Head of caudate nucleus (tissue), 42 donors: ENCODE measurements around the gene HAO2.
"Not testable (repeated sequence)": the region's sequence is repeated elsewhere in the genome, so short reads cannot be mapped to it uniquely, and the experiment has no call there.

Experiments used
- DNase-seq, 42 donors: peaks; one replicate each; pipeline versions ENCODE4 v3.0.0 to v3.0.0-alpha.2; 2020 to 2021; ENCODE audit warnings: mixed read lengths in 7 of 42
- intact Hi-C: fragments of 100-400 bp; cut with DNase I; formaldehyde crosslinking; loops from one replicate; pipeline ENCODE4 v1.15.0; 2022

The HAO2 gene

GRCh38 chr1:119374208-119374874 is 5.8 kb downstream of the HAO2 start:
- no peak for DNase-seq
- intact Hi-C loops = no loop called here

DNA sequence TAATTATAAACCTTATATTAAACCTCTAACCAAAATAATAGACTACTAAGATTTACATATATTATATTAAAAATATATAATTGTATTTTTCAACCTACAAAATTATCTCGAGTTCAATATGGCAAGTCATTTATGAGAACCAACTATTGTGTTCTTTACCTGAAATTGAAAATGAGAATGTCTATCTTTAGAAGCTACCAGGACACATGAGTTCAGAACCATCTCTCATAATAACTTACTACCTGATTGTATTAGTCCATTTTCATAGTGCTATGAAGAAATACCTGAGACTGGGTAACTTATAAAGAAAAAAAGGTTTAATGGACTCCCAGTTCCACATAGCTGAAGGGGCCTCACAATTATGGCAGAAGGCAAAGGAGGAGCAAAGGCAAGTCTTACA is 6.8 kb downstream of the HAO2 start:
- intact Hi-C loops = no loop called here
- no peak for DNase-seq

DNA sequence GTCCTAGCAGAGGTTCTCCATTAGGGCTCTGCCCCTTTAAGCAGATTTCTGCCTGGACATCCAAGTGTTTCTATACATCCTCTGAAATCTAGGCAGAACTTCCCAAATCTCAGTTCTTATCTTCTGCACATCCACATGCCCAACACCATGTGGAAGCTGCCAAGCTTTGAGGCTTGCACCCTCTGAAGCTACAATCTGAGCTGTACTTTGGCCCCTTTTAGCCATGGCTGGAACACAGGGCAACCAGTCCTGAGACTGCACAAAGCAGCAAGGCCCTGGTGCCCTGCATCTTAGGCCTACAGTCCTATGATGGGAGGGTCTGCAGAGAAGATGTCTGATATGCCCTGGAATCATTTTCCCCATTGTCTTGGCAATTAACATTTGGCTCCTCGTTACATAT is 8.0 kb downstream of the HAO2 start:
- no peak for DNase-seq
- intact Hi-C loops = no loop called here

GRCh38 chr1:119377594-119377993 is 9.0 kb downstream of the HAO2 start:
- intact Hi-C loops, DNase-seq: not testable (repeated sequence)

DNA sequence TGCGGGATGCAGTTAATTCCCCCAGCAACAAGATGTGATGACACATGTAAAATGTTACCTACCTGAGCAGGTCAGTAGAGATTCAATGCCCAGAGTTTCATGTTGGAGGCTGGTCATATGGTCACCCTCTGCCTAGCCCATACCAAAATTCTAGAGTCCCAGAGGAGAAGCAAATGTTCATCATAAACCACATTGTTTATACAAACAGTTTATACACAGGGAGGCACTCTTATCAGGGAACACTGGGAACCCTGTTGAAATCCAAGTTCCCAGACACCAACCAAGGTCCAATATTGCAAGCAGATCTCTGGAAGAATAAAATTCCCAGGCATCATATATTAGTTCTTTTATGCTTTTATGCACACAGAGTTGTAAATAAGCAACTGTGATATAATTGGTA is 10.5 kb downstream of the HAO2 start:
- intact Hi-C loops = no loop called here
- DNase-seq = no peak

DNA sequence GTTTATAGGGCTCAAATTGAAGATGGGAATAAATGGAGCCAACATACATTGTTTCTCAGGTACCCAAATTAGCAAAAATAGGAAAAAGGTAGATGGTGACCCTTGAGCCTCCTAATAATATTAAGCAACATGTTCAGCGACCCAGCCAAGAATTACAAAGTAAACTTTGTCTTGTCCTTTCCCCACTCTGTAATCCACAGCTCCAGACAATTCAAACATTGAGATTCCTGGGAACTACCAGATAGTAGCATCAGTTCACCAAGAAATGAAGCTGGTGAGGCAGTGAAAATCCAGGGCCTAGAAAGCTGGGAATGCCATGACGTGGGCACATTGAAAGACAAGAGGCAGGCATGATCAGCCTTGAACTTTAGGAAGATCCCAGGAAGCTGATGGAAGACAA is 11.7 kb downstream of the HAO2 start:
- intact Hi-C loops = no loop called here
- DNase-seq = no peak

- no peak for DNase-seq
- intact Hi-C loops = no loop called here
These were observed 12.5 kb downstream of the HAO2 start for GRCh38 chr1:119380983-119381662.

GRCh38 chr1:119384591-119384990 is 16.0 kb downstream of the HAO2 start:
- DNase-seq = no peak
- intact Hi-C loops = no loop called here

GRCh38 chr1:119385650-119386049 is 17.1 kb downstream of the HAO2 start:
- intact Hi-C loops = no loop called here
- no peak for DNase-seq

GRCh38 chr1:119387858-119388257 is 19.3 kb downstream of the HAO2 start:
- intact Hi-C loops = no loop called here
- no peak for DNase-seq

DNA sequence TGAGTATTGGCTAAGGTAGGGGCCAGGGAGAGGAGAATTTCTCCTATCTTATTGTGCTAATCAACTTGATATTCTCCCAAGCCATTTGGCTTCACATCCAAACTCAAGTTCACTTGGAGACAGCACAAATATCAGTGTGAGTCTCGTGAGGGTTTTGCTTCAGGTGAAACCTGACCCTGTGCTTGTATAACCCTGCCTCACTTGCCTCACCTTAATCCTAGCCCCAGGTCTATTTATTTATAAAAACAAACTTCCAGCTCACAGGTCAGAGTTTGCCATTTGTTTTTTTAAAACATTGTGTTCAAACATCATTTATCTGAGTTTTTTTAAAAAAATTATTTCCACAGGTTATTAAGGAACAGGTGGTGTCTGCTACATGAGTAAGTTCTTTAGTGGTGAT is 19.9 kb downstream of the HAO2 start:
- intact Hi-C loops = no loop called here
- DNase-seq = no peak

DNA sequence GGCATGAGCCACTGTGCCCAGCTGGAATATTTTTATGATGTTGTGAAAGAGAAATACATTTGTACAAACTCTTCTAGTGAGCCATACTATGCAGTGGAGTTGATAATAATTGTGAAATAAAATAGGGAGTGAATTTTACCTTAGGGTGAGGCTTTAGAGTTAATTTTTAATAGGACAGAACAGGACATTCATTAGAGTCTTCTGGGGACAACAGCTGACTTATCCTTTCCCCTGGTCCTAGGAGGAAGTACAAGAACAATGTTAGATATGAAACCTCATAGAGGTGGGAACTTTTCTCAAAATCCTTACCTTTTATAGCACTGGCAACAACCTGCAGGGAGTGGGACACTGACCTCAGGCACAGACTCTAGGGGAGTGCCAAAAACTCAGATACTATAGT is 21.9 kb downstream of the HAO2 start:
- DNase-seq = no peak
- intact Hi-C loops = no loop called here

DNA sequence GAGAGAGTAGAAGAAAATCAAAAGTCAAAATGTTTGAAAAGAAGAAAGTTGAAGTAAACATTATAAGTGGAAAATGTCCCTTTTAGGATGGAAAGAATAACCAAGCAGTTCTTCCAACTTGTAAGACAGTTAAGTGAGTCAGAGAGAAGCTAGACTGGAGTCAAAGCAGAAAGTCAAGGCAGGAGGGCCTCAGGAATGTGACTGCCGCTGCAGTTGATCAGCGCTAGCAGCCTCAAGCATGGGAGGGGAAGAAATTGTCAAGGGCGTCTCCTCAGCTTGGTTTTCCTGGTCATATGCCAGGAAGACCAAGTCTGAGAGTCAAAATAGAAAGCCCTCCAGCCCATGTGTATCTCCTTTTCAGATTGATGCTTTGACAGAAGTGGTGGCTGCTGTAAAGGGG is 23.2 kb downstream of the HAO2 start:
- no peak for DNase-seq
- intact Hi-C loops = no loop called here

DNA sequence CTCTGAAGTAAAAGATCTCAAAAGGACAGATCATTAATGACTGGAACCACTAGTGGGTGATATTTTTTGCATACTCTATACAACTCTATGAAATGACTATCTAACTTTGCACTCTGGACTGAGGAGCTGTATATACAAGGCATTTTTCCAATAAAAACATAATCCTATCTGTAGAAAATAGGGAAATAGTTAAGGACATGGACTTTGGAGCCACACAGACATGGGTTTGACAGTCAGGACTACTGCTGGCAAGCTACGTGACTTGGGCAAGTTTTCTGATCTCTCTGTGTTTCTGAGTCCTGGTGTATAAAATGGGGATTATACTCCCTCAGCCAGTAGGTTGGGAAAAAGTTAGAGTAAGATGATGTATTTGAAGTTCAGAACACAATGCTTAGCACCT is 25.5 kb downstream of the HAO2 start:
- intact Hi-C loops = no loop called here
- DNase-seq = no peak

GRCh38 chr1:119396982-119397381 is 28.4 kb downstream of the HAO2 start:
- no peak for DNase-seq
- intact Hi-C loops = no loop called here

- DNase-seq = no peak
- intact Hi-C loops = no loop called here
These were observed 29.4 kb downstream of the HAO2 start for GRCh38 chr1:119397986-119398385.

GRCh38 chr1:119404736-119405135 is 36.2 kb downstream of the HAO2 start:
- intact Hi-C loops = no loop called here
- DNase-seq = no peak

DNA sequence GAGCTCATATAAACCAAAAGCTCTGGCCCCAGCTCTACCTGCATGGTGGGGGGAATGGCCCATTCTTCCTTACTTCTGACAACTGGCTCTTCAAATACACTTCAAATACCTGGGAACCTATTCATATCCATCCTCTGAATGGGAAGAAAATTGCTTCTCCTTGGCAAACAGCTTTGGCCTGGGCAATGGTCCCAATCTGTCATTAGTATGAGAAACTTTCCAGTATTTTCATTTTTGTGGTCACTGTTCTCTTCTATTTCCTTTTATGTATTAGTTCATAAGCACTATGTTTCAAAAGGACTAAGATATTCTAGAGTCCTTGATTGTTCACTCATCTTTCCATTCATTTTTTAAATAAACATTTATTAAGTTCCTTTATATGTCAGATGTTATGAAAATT is 41.1 kb downstream of the HAO2 start:
- intact Hi-C loops = no loop called here
- no peak for DNase-seq

DNA sequence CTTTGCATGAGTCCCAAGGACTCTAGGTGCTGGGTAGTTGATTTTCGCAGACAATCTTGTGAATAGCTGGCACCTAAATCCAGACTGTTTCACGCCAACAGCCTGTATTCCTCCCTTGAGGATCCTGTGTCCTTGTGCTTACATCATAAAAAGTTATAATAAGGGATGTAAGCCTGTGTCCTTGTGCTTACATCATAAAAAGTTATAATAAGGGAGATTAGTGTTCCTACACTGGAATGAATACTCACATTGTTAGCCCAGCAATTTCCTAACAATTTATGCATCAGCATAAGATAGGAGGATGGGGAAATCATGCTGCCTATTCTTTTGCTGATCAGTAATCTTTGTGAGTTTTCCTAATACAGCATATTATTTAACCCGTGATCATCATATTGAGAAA is 42.4 kb downstream of the HAO2 start:
- intact Hi-C loops = no loop called here
- no peak for DNase-seq

DNA sequence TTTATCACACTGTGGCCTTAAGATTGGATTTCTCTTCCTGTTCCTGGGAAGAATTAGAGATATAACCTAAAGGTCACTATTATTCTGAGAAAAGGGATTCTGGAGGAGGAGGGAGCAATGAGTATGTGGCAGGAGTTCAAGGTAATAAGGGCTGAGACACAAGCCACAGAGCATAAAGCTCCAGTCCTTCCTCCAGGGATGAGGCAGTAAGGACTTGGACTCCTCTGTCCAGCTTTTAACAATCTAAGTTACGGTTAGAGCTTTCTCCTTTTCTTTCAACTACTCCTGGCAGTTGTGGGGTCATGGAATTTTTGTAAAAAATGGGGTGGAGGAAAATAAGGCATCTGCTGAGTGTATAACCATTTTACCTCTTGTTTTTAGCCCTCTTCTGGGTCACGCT is 46.4 kb downstream of the HAO2 start, which contains the start of gene HSD3B2:
TSS of gene HSD3B2 (plus strand) at position 201 of the 400 bp plus-strand sequence. CDS start 270 bp downstream, outside the sequence.
- intact Hi-C loops = no loop called here
- DNase-seq = no peak

GRCh38 chr1:119416006-119416640 is 47.5 kb downstream of the HAO2 start:
- no peak for DNase-seq
- intact Hi-C loops = no loop called here
